Mesothelial cell of epicardium (in vitro differentiated cells): Measurements from ENCODE around the gene CAP2. TPM values are rescaled to one million over a fixed set of nuclear protein-coding genes. Genes with fewer than 3 reads are reported as not detected.

Experiments
- DNase-seq, 2 experiments: peaks; one replicate each; pipeline ENCODE4 v3.0.0; 2021; ENCODE audit warnings: low spot score in 2 of 2; ENCODE audit not compliant: unreplicated experiment in 2 of 2
- H3K27ac Mint-ChIP-seq: 2 replicates; pipeline ENCODE4 v1.8.0; 2021; ENCODE audit warnings: mixed read lengths
- H3K27me3 Mint-ChIP-seq: 2 replicates; pipeline ENCODE4 v1.8.0; 2021; ENCODE audit warnings: low read depth, mixed read lengths
- H3K36me3 Mint-ChIP-seq: 2 replicates; pipeline ENCODE4 v1.8.0; 2021; ENCODE audit warnings: mixed read lengths
- H3K4me1 Mint-ChIP-seq: 2 replicates; pipeline ENCODE4 v1.8.0; 2021; ENCODE audit warnings: mixed read lengths
- H3K4me3 Mint-ChIP-seq: 2 replicates; pipeline ENCODE4 v1.8.0; 2021; ENCODE audit warnings: mild to moderate bottlenecking, moderate library complexity, mixed read lengths
- H3K9me3 Mint-ChIP-seq: 2 replicates; pipeline ENCODE4 v1.8.0; 2021; ENCODE audit warnings: mixed read lengths
- total RNA-seq: library from RNA; stranded (reverse); gene quantifications from 3 replicates; pipeline ENCODE4 v1.2.1, GENCODE V29; 2021
- TF ChIP-seq, protein P1 (sequence below): fragments of 200-600 bp; sonication (generic); IDR thresholded peaks from one replicate; pipeline ENCODE4 v1.5.0; 2021; ENCODE audit warnings: antibody characterized with exemption; ENCODE audit not compliant: unreplicated experiment

CAP2 gene
- total RNA-seq, 1 donor from 2014 or later = 15.0 TPM

DNA sequence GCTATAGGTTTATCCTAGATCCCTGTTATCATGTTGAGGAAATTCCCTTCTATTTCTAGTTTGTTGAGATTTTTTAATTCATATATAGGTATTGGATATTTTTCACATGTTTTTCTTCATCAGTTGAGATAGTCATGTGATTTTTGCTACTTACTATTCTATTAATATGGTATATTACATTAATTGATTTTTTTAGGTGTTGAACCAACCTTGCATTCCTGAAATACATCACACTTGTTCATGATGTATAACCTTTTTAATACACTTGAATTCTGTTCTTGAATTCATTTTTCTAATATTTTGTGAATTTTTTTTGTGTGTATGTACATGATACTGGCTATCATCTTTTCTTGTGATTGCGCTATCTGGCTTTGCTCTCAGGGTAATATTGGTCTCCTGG lies 25.5 kb upstream of the CAP2 start:
- Mint-ChIP-seq H3K4me1 (no peaks in the 10 kb centered on the region), H3K27ac (no peak overlapping the region), H3K27me3 (no peaks in the 10 kb centered on the region), H3K4me3 (no peak overlapping the region), H3K9me3 (peaks cover 15% of the 10 kb centered on the region), H3K36me3 (peaks cover 4% of the 10 kb centered on the region)
- DNase-seq = no peak
- TF ChIP-seq, protein P1, sequence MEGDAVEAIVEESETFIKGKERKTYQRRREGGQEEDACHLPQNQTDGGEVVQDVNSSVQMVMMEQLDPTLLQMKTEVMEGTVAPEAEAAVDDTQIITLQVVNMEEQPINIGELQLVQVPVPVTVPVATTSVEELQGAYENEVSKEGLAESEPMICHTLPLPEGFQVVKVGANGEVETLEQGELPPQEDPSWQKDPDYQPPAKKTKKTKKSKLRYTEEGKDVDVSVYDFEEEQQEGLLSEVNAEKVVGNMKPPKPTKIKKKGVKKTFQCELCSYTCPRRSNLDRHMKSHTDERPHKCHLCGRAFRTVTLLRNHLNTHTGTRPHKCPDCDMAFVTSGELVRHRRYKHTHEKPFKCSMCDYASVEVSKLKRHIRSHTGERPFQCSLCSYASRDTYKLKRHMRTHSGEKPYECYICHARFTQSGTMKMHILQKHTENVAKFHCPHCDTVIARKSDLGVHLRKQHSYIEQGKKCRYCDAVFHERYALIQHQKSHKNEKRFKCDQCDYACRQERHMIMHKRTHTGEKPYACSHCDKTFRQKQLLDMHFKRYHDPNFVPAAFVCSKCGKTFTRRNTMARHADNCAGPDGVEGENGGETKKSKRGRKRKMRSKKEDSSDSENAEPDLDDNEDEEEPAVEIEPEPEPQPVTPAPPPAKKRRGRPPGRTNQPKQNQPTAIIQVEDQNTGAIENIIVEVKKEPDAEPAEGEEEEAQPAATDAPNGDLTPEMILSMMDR = no peak

DNA sequence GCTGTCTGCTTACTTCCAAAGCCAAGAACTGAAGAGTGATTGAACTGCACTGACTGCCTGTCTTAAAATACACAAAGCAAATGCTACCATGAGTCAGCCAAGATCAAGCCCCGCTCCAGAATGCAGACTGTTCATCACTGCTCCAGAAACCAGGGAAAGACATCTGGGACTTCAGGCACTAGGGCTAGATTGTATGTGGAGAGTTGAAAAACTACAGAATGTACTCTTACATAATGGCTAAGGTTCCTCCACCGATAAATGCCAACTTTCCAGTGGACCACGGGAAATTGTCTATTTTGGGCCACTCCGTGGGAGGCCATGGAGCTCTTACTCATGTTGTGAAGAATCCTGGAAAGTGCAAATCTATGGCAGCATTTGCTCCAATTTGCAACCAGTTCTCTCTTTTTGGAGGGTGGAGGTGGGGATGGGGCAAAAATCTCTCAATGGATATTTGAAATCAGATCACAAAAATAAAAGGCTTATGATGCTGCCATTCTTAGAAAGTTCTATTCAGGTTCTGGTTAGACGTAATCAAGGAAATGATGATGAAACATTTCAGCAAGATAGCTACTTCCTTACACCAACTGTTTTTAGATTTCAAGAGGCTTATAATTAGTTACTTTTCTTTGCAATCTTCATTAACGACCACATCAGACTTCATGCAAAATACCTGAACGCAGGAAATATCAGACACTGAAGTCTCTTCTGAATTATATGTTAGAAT lies 11.8 kb upstream of the CAP2 start:
- no peak overlapping the region for H3K27ac Mint-ChIP-seq
- no peak overlapping the region for H3K4me3 Mint-ChIP-seq
- no peaks in the 10 kb centered on the region for H3K27me3 Mint-ChIP-seq
- H3K4me1 Mint-ChIP-seq = no peaks in the 10 kb centered on the region
- H3K9me3 Mint-ChIP-seq = no peaks in the 10 kb centered on the region
- H3K36me3 Mint-ChIP-seq = no peaks in the 10 kb centered on the region
- DNase-seq = no peak
- TF ChIP-seq, protein P1 = no peak

DNA sequence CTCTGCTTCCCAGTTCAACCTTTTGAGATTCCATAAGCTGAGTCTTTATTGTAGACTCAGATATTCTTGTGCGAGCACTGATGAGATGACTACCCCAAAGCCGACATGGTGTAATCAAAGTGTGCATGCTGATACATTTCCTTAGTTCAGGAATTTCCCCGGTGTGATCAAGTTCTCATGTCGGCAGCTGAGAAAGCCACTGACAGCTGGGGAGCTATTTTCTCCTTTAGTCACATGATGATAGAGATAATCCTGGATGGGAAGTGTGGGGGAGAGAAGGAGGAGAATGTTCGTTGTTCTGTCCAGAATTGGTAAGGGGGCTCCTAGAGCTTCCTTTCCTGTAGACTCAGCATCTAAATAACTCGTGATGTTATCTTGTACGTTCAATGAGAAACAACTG lies 7.7 kb upstream of the CAP2 start:
- H3K4me1 Mint-ChIP-seq = no peaks in the 10 kb centered on the region
- TF ChIP-seq, protein P1 = no peak
- no peak overlapping the region for H3K27ac Mint-ChIP-seq
- DNase-seq = no peak
- no peaks in the 10 kb centered on the region for H3K36me3 Mint-ChIP-seq
- no peak overlapping the region for H3K4me3 Mint-ChIP-seq
- peaks cover 3% of the 10 kb centered on the region for H3K9me3 Mint-ChIP-seq
- no peaks in the 10 kb centered on the region for H3K27me3 Mint-ChIP-seq

DNA sequence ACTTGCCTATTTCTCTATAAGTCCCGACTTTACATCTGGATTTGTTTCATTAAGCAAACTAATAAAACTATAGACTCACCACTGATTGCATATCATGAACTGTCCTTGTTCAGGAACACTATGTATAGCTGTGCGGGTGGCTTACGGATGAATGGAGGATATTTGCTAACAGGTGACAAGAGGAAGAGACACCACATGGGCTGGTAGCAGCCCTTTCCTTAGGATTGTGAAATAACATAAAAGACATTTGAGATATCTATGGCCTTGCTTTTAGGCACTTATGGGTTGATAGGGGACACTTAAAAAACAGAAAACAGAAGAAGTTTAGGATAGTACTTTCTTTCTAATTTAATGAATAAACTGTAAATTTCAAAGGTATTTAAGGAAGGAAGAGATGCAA lies 5.0 kb upstream of the CAP2 start:
- peaks cover 3% of the 10 kb centered on the region for H3K9me3 Mint-ChIP-seq
- DNase-seq = no peak
- TF ChIP-seq, protein P1 = no peak
- no peak overlapping the region for H3K4me3 Mint-ChIP-seq
- no peaks in the 10 kb centered on the region for H3K27me3 Mint-ChIP-seq
- peaks cover 4% of the 10 kb centered on the region for H3K4me1 Mint-ChIP-seq
- H3K36me3 Mint-ChIP-seq = no peaks in the 10 kb centered on the region
- H3K27ac Mint-ChIP-seq = no peak overlapping the region

DNA sequence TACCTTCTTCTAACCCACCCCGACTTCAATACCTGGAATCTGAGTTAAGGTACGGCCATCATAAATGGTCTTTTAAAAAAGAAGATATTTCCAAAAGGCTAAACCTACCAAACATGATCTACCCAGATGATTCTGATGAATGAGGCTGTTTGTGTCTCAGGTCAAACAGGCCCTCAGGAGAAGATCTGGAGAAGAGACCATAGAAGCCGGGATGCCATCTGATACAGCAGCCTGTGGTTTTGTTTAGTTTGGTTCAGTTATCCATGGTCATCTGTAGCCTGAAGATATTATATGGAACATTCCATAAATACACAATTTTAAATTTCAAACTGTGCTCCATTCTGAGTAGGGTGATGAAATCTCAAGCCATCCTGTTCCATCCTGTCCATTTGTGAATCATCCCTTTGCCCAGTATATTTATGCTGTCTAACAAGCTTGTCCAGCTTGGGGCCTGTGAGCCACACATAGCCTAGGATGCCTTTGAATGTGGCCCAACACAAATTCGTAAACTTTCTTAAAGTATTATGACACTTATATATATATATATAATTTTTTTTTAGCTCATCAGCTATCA lies 4.0 kb upstream of the CAP2 start:
- Mint-ChIP-seq H3K4me1 (peaks cover 7% of the 10 kb centered on the region), H3K27me3 (no peaks in the 10 kb centered on the region), H3K9me3 (peaks cover 3% of the 10 kb centered on the region), H3K36me3 (no peaks in the 10 kb centered on the region), H3K27ac (no peak overlapping the region), H3K4me3 (no peak overlapping the region)
- no peak for DNase-seq
- TF ChIP-seq, protein P1 = no peak
